Measurements from ENCODE around the gene GFM1.
"Not testable (repeated sequence)": the region's sequence is repeated elsewhere in the genome, so short reads cannot be mapped to it uniquely, and the experiment has no call there.

Gene GFM1

GRCh38 chr3:158678687-158679086, 34.4 kb downstream of the GFM1 start:
- no peak for DNase-seq

- no peak for DNase-seq
Observed at GRCh38 chr3:158679547-158680000, 35.2 kb downstream of the GFM1 start.

GRCh38 chr3:158680861-158681260, 36.5 kb downstream of the GFM1 start:
- DNase-seq: no peak

- DNase-seq: no peak
Observed at GRCh38 chr3:158683230-158683962, 39.1 kb downstream of the GFM1 start.

GRCh38 chr3:158685159-158685558, 40.8 kb downstream of the GFM1 start:
- DNase-seq: no peak

GRCh38 chr3:158693866-158694456, 49.6 kb downstream of the GFM1 start:
- not testable (repeated sequence) for DNase-seq

- DNase-seq: no peak
Observed at GRCh38 chr3:158696618-158697017, 52.3 kb downstream of the GFM1 start.

GRCh38 chr3:158700559-158700958, 56.2 kb downstream of the GFM1 start:
- no peak for DNase-seq

GRCh38 chr3:158701420-158702065, 57.2 kb downstream of the GFM1 start:
- no peak for DNase-seq

GRCh38 chr3:158702815-158703481, 58.6 kb downstream of the GFM1 start:
- DNase-seq: no peak

GRCh38 chr3:158703566-158703965, 59.2 kb downstream of the GFM1 start:
- DNase-seq: no peak

GRCh38 chr3:158709666-158710083, 65.3 kb downstream of the GFM1 start:
- DNase-seq: no peak

GRCh38 chr3:158710601-158711000, 66.3 kb downstream of the GFM1 start:
- DNase-seq: no peak

GRCh38 chr3:158711886-158712285, 67.6 kb downstream of the GFM1 start:
- no peak for DNase-seq

- no peak for DNase-seq
Observed at GRCh38 chr3:158712443-158712842, 68.1 kb downstream of the GFM1 start.

GRCh38 chr3:158713094-158713499, 68.8 kb downstream of the GFM1 start:
- DNase-seq: no peak

- no peak for DNase-seq
Observed at GRCh38 chr3:158717576-158717975, 73.2 kb downstream of the GFM1 start.

- DNase-seq: no peak
Observed at GRCh38 chr3:158718490-158719170, 74.3 kb downstream of the GFM1 start.

GRCh38 chr3:158722108-158722507, 77.8 kb downstream of the GFM1 start:
- DNase-seq: no peak

GRCh38 chr3:158723991-158724390, 79.7 kb downstream of the GFM1 start:
- DNase-seq: no peak

GRCh38 chr3:158725348-158726011, 81.2 kb downstream of the GFM1 start:
- DNase-seq: no peak

Measured in central memory CD4-positive, alpha-beta T cell (primary cell).